H1 (cell line): Measurements from ENCODE around the gene CCR3. TPM values are rescaled to one million over a fixed set of nuclear protein-coding genes. Genes with fewer than 3 reads are reported as not detected.

Source experiments
- CTCF ChIA-PET: fragments of 300-600 bp; sonication (Branson Sonifier 250); formaldehyde crosslinking; loops from one replicate; lab custom pipeline; 2021; ENCODE audit not compliant: partially characterized antibody; lab: Charles Lee
- POLR2A ChIA-PET: fragments of 300-600 bp; sonication (Branson Sonifier 250); formaldehyde crosslinking; loops from one replicate; lab custom pipeline; 2021; ENCODE audit warnings: inconsistent platforms; ENCODE audit not compliant: partially characterized antibody; lab: Charles Lee
- DNase-seq, 2 experiments: peaks; one replicate each; pipeline versions ENCODE4 v3.0.0 to v3.0.0-alpha.2; 2010 to 2022; ENCODE audit warnings: low spot score in 2 of 2, low read depth in 1 of 2, mixed read lengths in 1 of 2
- FAIRE-seq: peaks from 2 replicates; lab custom pipeline; 2011; peaks lifted over from hg19 to GRCh38; lab: Jason Lieb, UNC
- H2AFZ ChIP-seq: 2 replicates; pipeline ENCODE4 v1.8.1; 2012; ENCODE audit warnings: low read length, inconsistent platforms
- H2AK5ac ChIP-seq: 2 replicates; pipeline ENCODE4 v1.6.1; 2013; ENCODE audit warnings: low read depth, low read length
- H2BK120ac ChIP-seq: replicated peaks from 2 replicates; pipeline ENCODE3; 2013; ENCODE audit warnings: low read depth, low read length, inconsistent platforms
- H2BK12ac ChIP-seq: 2 replicates; pipeline ENCODE4 v1.6.1; 2013; ENCODE audit warnings: low read depth, low read length
- H2BK15ac ChIP-seq: 2 replicates; pipeline ENCODE4 v1.6.1; 2013; ENCODE audit warnings: low read length
- H2BK20ac ChIP-seq: 2 replicates; pipeline ENCODE4 v1.6.1; 2013; ENCODE audit warnings: low read length
- H2BK5ac ChIP-seq: 2 replicates; pipeline ENCODE4 v1.6.1; 2013; ENCODE audit warnings: low read depth, low read length
- H3K14ac ChIP-seq: 2 replicates; pipeline ENCODE4 v1.6.1; 2013; ENCODE audit warnings: inconsistent platforms; ENCODE audit not compliant: insufficient read length
- H3K18ac ChIP-seq: 2 replicates; pipeline ENCODE4 v1.6.1; 2013; ENCODE audit warnings: low read length; ENCODE audit errors: extremely low read depth
- H3K23ac ChIP-seq: 2 replicates; pipeline ENCODE4 v1.6.1; 2013; ENCODE audit warnings: inconsistent platforms; ENCODE audit not compliant: insufficient read length
- H3K23me2 ChIP-seq: 2 replicates; pipeline ENCODE4 v1.6.1; 2013; ENCODE audit warnings: low read depth, low read length
- H3K27ac ChIP-seq: 2 replicates; pipeline ENCODE4 v1.6.1; 2011; ENCODE audit warnings: low read depth, low read length, inconsistent platforms
- H3K27me3 ChIP-seq, 4 experiments: replicated peaks in 1 of 4; 1 replicate in 1 of 4; 2 replicates in 3 of 4; pipeline versions ENCODE4 v1.6.1 to v1.8.1; 2011 to 2013; ENCODE audit warnings: low read length in 3 of 4, mild to moderate bottlenecking in 3 of 4, inconsistent platforms in 2 of 4, mixed read lengths in 2 of 4, moderate library complexity in 1 of 4; ENCODE audit not compliant: control insufficient read depth in 3 of 4, insufficient read depth in 3 of 4; ENCODE audit errors: extremely low read depth in 1 of 4
- H3K36me3 ChIP-seq, 4 experiments: 2 replicates each; pipeline versions ENCODE4 v1.6.1 to v1.8.1; 2011 to 2013; ENCODE audit warnings: mild to moderate bottlenecking in 4 of 4, low read length in 3 of 4, moderate library complexity in 2 of 4, control low read depth in 1 of 4, inconsistent platforms in 1 of 4; ENCODE audit not compliant: insufficient read depth in 4 of 4, control insufficient read depth in 2 of 4
- H3K4ac ChIP-seq: replicated peaks from 2 replicates; pipeline ENCODE3; 2013; ENCODE audit warnings: low read length, low read depth, mixed read lengths, inconsistent platforms; ENCODE audit not compliant: insufficient read length
- H3K4me1 ChIP-seq, 4 experiments: replicated peaks in 1 of 4; 1 replicate in 1 of 4; 2 replicates in 3 of 4; pipeline versions ENCODE4 v1.6.1 to v1.8.1; 2011 to 2013; ENCODE audit warnings: low read length in 3 of 4, inconsistent platforms in 2 of 4, mixed read lengths in 1 of 4; ENCODE audit not compliant: insufficient read depth in 4 of 4, control insufficient read depth in 3 of 4
- H3K4me2 ChIP-seq, 2 experiments: 2 replicates each; pipeline versions ENCODE4 v1.6.1 to v1.8.1; 2011 to 2013; ENCODE audit warnings: low read depth in 2 of 2, low read length in 2 of 2, control low read depth in 1 of 2, inconsistent platforms in 1 of 2, mild to moderate bottlenecking in 1 of 2; ENCODE audit not compliant: insufficient read depth in 1 of 2
- H3K4me3 ChIP-seq, 4 experiments: fragments of 200-600, 300-600 bp in 1 of 4; sonication (generic), shearing (Covaris generic), sonication (Bioruptor Twin) in 1 of 4; 2 replicates each; pipeline versions ENCODE4 v1.5.1 to v1.8.1; 2011 to 2016; ENCODE audit warnings: low read length in 4 of 4, low read depth in 3 of 4, control low read depth in 2 of 4, inconsistent platforms in 2 of 4, mild to moderate bottlenecking in 2 of 4, mixed read lengths in 1 of 4, moderate library complexity in 1 of 4; ENCODE audit not compliant: insufficient read depth in 2 of 4; ENCODE audit errors: extremely low read depth in 1 of 4
- H3K56ac ChIP-seq: replicated peaks from 2 replicates; pipeline ENCODE3; 2013; ENCODE audit warnings: low read depth, mild to moderate bottlenecking, mixed read lengths, low read length, inconsistent platforms; ENCODE audit not compliant: insufficient read length
- H3K79me1 ChIP-seq: 2 replicates; pipeline ENCODE4 v1.6.1; 2013; ENCODE audit warnings: low read depth, low read length, control low read depth
- H3K79me2 ChIP-seq, 2 experiments: 2 replicates each; pipeline versions ENCODE4 v1.6.1 to v1.8.1; 2012 to 2013; ENCODE audit warnings: low read length in 2 of 2, mild to moderate bottlenecking in 2 of 2, inconsistent platforms in 1 of 2; ENCODE audit not compliant: insufficient read depth in 2 of 2, control insufficient read depth in 1 of 2
- H3K9ac ChIP-seq, 4 experiments: replicated peaks in 1 of 4; 1 replicate in 1 of 4; 2 replicates in 3 of 4; pipeline versions ENCODE4 v1.6.1 to v1.8.1; 2011 to 2013; ENCODE audit warnings: low read depth in 3 of 4, low read length in 3 of 4, control low read depth in 2 of 4, mild to moderate bottlenecking in 2 of 4, moderate library complexity in 2 of 4, inconsistent platforms in 1 of 4; ENCODE audit errors: extremely low read depth in 1 of 4
- H3K9me3 ChIP-seq, 2 experiments: 2 replicates each; pipeline versions ENCODE4 v1.6.1 to v1.8.1; 2012 to 2013; ENCODE audit warnings: mild to moderate bottlenecking in 2 of 2, moderate library complexity in 2 of 2, control low read depth in 1 of 2, inconsistent platforms in 1 of 2, low read depth in 1 of 2, low read length in 1 of 2, mixed read lengths in 1 of 2; ENCODE audit not compliant: insufficient read depth in 2 of 2
- H4K20me1 ChIP-seq, 2 experiments: replicated peaks in 1 of 2; 2 replicates each; pipeline versions ENCODE3 to v1.8.1; 2011 to 2013; ENCODE audit warnings: inconsistent platforms in 2 of 2, low read length in 2 of 2, mild to moderate bottlenecking in 1 of 2; ENCODE audit not compliant: insufficient read depth in 2 of 2, control insufficient read depth in 1 of 2
- H4K5ac ChIP-seq: 2 replicates; pipeline ENCODE4 v1.6.1; 2013; ENCODE audit warnings: low read length, low read depth, mixed read lengths, inconsistent platforms; ENCODE audit not compliant: insufficient read length
- H4K8ac ChIP-seq: 2 replicates; pipeline ENCODE4 v1.8.0; 2013; ENCODE audit warnings: mild to moderate bottlenecking, moderate library complexity, low read length, inconsistent platforms; ENCODE audit not compliant: insufficient read depth; ENCODE audit errors: extremely low read depth
- H4K91ac ChIP-seq: replicated peaks from 2 replicates; pipeline ENCODE3; 2013; ENCODE audit warnings: low read length, mixed read lengths, inconsistent platforms; ENCODE audit not compliant: insufficient read length
- BRCA1 ChIP-seq: IDR thresholded peaks from 2 replicates; pipeline ENCODE4 v1.6.1; 2012; ENCODE audit warnings: low read depth, low read length, improper control_type of control experiment
- JUND ChIP-seq: IDR thresholded peaks from 2 replicates; pipeline ENCODE4 v1.6.1; 2011; ENCODE audit warnings: mild to moderate bottlenecking, improper control_type of control experiment, low read length
- KDM1A ChIP-seq: fragments of 200-600, 300-600 bp; sonication (generic); IDR thresholded peaks from 2 replicates; pipeline ENCODE4 v1.7.1; 2016; ENCODE audit warnings: mild to moderate bottlenecking, low read length, borderline replicate concordance
- KDM5A ChIP-seq: fragments of 200-600 bp; IDR thresholded peaks from 2 replicates; pipeline ENCODE4 v1.7.1; 2012; ENCODE audit warnings: mild to moderate bottlenecking, low read length, inconsistent platforms, mixed read lengths
- POLR2A ChIP-seq, 2 experiments: IDR thresholded peaks; 1 replicate in 1 of 2; 2 replicates in 1 of 2; pipeline ENCODE4 v1.6.1; 2011; ENCODE audit warnings: low read depth in 2 of 2, low read length in 2 of 2, mild to moderate bottlenecking in 2 of 2; ENCODE audit errors: control extremely low read depth in 1 of 2
- POLR2AphosphoS5 ChIP-seq: IDR thresholded peaks from 2 replicates; pipeline ENCODE4 v1.6.1; 2011; ENCODE audit warnings: low read depth, low read length
- POU5F1 ChIP-seq: IDR thresholded peaks from 2 replicates; pipeline ENCODE4 v1.6.1; 2011; ENCODE audit warnings: low read depth, mild to moderate bottlenecking, low read length, moderate library complexity
- SIN3A ChIP-seq, 2 experiments: IDR thresholded peaks in 1 of 2; conservative IDR thresholded peaks in 1 of 2; 2 replicates each; pipeline ENCODE4 v1.6.1; 2011 to 2012; ENCODE audit warnings: low read length in 2 of 2, improper control_type of control experiment in 1 of 2, low read depth in 1 of 2, mild to moderate bottlenecking in 1 of 2
- ZNF274 ChIP-seq: IDR thresholded peaks from 2 replicates; pipeline ENCODE4 v1.7.0; 2012; ENCODE audit warnings: low read length, borderline replicate concordance; ENCODE audit errors: extremely low read depth
- WGBS, 2 experiments: shearing (Covaris generic) in 1 of 2; methylation state at CpG; one replicate each; pipeline versions ENCODE4 v1.1.6 to v1.1.7; 2013 to 2015; ENCODE audit warnings: low lambda C conversion rate in 2 of 2, mixed read lengths in 2 of 2, inconsistent platforms in 1 of 2, low coverage in 1 of 2, missing lambda C conversion rate in 1 of 2; ENCODE audit not compliant: insufficient replicate concordance in 2 of 2, insufficient coverage in 1 of 2, insufficient read length in 1 of 2; ENCODE audit errors: extremely low coverage in 1 of 2, missing lambda C conversion rate in 1 of 2; 5-methylcytosine and 5-hydroxymethylcytosine counted together
- polyA plus RNA-seq, 7 experiments: library from polyadenylated mRNA; depleted of rRNA in 3 of 7; stranded (reverse) in 5 of 7; unstranded in 2 of 7; fragments of >200 nt in 5 of 7; fragments of 200-250 nt in 2 of 7; gene quantifications; 1 replicate in 5 of 7; 2 replicates in 1 of 7; 4 replicates in 1 of 7; pipeline versions ENCODE4 v1.2.1 to v1.2.3, GENCODE V29; 2011 to 2013; ENCODE audit warnings: missing spikeins in 2 of 7, mixed read lengths in 2 of 7
- total RNA-seq: library from RNA; stranded (reverse); fragmentation: NEBNext Ultra II Directional; extraction: Animal tissue kit (Norgen Biotek cat#: 25700); gene quantifications from 2 replicates; pipeline ENCODE4 v1.2.1, GENCODE V29; 2021
- TF ChIP-seq, protein P1 (sequence below): IDR thresholded peaks from 2 replicates; pipeline ENCODE4 v1.6.1; 2012; ENCODE audit warnings: low read length, inconsistent platforms
- TF ChIP-seq, protein P2 (sequence below), 3 experiments: IDR thresholded peaks; 1 replicate in 2 of 3; 2 replicates in 1 of 3; pipeline versions ENCODE4 v1.5.1 to v1.6.1; 2011; ENCODE audit warnings: low read length in 3 of 3, mild to moderate bottlenecking in 3 of 3, inconsistent platforms in 2 of 3, low read depth in 1 of 3, moderate library complexity in 1 of 3; ENCODE audit not compliant: insufficient read depth in 1 of 3; ENCODE audit errors: control extremely low read depth in 1 of 3

Gene CCR3
- total and polyA plus RNA-seq, 2 of the 8 experiments (the other 6 are each of a cell fraction or from before 2014, with no cell fraction given): not detected

DNA sequence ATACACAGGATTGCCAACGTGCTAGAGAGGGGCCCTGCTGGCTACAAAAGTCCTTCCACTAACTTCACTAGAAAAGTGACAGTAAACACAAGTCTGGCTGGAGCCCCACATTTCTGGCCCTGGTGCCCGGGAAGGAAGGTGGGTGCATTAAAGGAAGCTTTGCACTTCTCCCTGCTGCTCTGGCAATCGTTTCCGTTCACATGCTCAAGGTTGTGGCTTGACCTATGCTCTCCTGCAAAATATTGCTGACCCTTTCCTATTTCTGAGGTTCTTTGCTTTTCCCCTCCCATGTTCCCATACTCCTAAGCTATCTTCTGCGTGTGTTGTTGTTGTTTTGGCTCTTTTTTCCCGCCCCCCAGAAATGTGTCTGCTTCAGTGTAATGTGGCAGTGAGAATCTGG, 9.1 kb upstream of the CCR3 start:
- FAIRE-seq (no peak), DNase-seq (no peak)
- H2AFZ ChIP-seq: no peak overlapping the region
- H2BK120ac ChIP-seq: no peak overlapping the region
- ChIA-PET CTCF (interaction anchor here (0.9 to 2.7 kb wide), 7 partner anchors 10 to 176 kb away, joined by 3 to 11 read pairs (median 3); no protein-coding TSS in a partner anchor), POLR2A (no interaction called here)
- no peak overlapping the region for H3K4me3 ChIP-seq
- no peaks in the 10 kb centered on the region for H3K79me2 ChIP-seq
- H2BK15ac ChIP-seq: no peak overlapping the region
- no peak overlapping the region for H3K14ac ChIP-seq
- H3K27me3 ChIP-seq: no peaks in the 10 kb centered on the region
- no peak overlapping the region for H2AK5ac ChIP-seq
- no peaks in the 10 kb centered on the region for H3K79me1 ChIP-seq
- H2BK12ac ChIP-seq: no peak overlapping the region
- H3K18ac ChIP-seq: no peak overlapping the region
- H4K5ac ChIP-seq: no peak overlapping the region
- H4K8ac ChIP-seq: no peak overlapping the region
- H3K36me3 ChIP-seq: no peaks in the 10 kb centered on the region
- no peak overlapping the region for H2BK5ac ChIP-seq
- H3K56ac ChIP-seq: no peak overlapping the region
- no peak overlapping the region for H2BK20ac ChIP-seq
- no peaks in the 10 kb centered on the region for H4K20me1 ChIP-seq
- no peak overlapping the region for H3K4me2 ChIP-seq
- H3K4me1 ChIP-seq: no peaks in the 10 kb centered on the region
- H3K23me2 ChIP-seq: no peaks in the 10 kb centered on the region
- H3K23ac ChIP-seq: no peak overlapping the region
- 90% methylated on average over 6 of the region's 6 CpGs; no CpG with 5 or more reads in 1 of the 2 experiments for WGBS, 2 experiments
- H3K27ac ChIP-seq: no peak overlapping the region
- H3K9ac ChIP-seq: no peak overlapping the region
- no peak overlapping the region for H3K4ac ChIP-seq
- H3K9me3 ChIP-seq: no peaks in the 10 kb centered on the region
- H4K91ac ChIP-seq: no peak overlapping the region
- TF ChIP-seq SIN3A (conservative IDR thresholded peaks at IDR 0.05 in 1 of 2, IDR thresholded peaks at IDR 0.05 in 1 of 2; ENCODE audit: low read depth in 1 of 2, low read length in 2 of 2): no peak
- no peak for TF ChIP-seq BRCA1
- TF ChIP-seq, protein P1, sequence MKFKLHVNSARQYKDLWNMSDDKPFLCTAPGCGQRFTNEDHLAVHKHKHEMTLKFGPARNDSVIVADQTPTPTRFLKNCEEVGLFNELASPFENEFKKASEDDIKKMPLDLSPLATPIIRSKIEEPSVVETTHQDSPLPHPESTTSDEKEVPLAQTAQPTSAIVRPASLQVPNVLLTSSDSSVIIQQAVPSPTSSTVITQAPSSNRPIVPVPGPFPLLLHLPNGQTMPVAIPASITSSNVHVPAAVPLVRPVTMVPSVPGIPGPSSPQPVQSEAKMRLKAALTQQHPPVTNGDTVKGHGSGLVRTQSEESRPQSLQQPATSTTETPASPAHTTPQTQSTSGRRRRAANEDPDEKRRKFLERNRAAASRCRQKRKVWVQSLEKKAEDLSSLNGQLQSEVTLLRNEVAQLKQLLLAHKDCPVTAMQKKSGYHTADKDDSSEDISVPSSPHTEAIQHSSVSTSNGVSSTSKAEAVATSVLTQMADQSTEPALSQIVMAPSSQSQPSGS: no peak
- TF ChIP-seq JUND: no peak
- no peak for TF ChIP-seq POU5F1
- TF ChIP-seq KDM1A: no peak
- TF ChIP-seq, protein P2, sequence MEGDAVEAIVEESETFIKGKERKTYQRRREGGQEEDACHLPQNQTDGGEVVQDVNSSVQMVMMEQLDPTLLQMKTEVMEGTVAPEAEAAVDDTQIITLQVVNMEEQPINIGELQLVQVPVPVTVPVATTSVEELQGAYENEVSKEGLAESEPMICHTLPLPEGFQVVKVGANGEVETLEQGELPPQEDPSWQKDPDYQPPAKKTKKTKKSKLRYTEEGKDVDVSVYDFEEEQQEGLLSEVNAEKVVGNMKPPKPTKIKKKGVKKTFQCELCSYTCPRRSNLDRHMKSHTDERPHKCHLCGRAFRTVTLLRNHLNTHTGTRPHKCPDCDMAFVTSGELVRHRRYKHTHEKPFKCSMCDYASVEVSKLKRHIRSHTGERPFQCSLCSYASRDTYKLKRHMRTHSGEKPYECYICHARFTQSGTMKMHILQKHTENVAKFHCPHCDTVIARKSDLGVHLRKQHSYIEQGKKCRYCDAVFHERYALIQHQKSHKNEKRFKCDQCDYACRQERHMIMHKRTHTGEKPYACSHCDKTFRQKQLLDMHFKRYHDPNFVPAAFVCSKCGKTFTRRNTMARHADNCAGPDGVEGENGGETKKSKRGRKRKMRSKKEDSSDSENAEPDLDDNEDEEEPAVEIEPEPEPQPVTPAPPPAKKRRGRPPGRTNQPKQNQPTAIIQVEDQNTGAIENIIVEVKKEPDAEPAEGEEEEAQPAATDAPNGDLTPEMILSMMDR (IDR thresholded peaks at IDR 0.05; ENCODE audit: control extremely low read depth in 1 of 3, insufficient read depth in 1 of 3, low read depth in 1 of 3, low read length in 3 of 3): no peak
- TF ChIP-seq POLR2A (IDR thresholded peaks at IDR 0.05; ENCODE audit: control extremely low read depth in 1 of 2, low read depth in 2 of 2, low read length in 2 of 2): no peak
- TF ChIP-seq ZNF274: no peak
- TF ChIP-seq KDM5A: no peak
- no peak for TF ChIP-seq POLR2AphosphoS5
